Fibroblast of skin of back (primary cell): ENCODE measurements around the gene MCM6.
"Not testable (repeated sequence)": the region's sequence is repeated elsewhere in the genome, so short reads cannot be mapped to it uniquely, and the experiment has no call there.

Experiments used
- DNase-seq: peaks from one replicate; pipeline ENCODE4 v3.0.0-alpha.2; 2013

The MCM6 gene

GRCh38 chr2:135818937-135819610 lies 57.2 kb downstream of the MCM6 start:
- DNase-seq = peak; percentile 48

GRCh38 chr2:135817951-135818350 lies 58.3 kb downstream of the MCM6 start:
- DNase-seq = peak; percentile 72

- no peak for DNase-seq
These were observed 58.8 kb downstream of the MCM6 start for GRCh38 chr2:135817466-135817865.

GRCh38 chr2:135815269-135815668 lies 61.0 kb downstream of the MCM6 start:
- DNase-seq = no peak

GRCh38 chr2:135812907-135813511 lies 63.2 kb downstream of the MCM6 start:
- DNase-seq = no peak

- not testable (repeated sequence) for DNase-seq
These were observed 68.4 kb downstream of the MCM6 start for GRCh38 chr2:135807874-135808273.

GRCh38 chr2:135803278-135803677 lies 73.0 kb downstream of the MCM6 start:
- no peak for DNase-seq

GRCh38 chr2:135802350-135802749 lies 73.9 kb downstream of the MCM6 start:
- DNase-seq = no peak

- DNase-seq = no peak
These were observed 75.5 kb downstream of the MCM6 start for GRCh38 chr2:135800513-135801460.

GRCh38 chr2:135799738-135800137 lies 76.5 kb downstream of the MCM6 start:
- DNase-seq = no peak

GRCh38 chr2:135798762-135799161 lies 77.5 kb downstream of the MCM6 start:
- no peak for DNase-seq

GRCh38 chr2:135798275-135798705 lies 78.0 kb downstream of the MCM6 start:
- DNase-seq = no peak

GRCh38 chr2:135797497-135798274 lies 78.6 kb downstream of the MCM6 start:
- DNase-seq = peak; percentile 74

- no peak for DNase-seq
These were observed 79.6 kb downstream of the MCM6 start for GRCh38 chr2:135796606-135797005.

- DNase-seq = not testable (repeated sequence)
These were observed 80.6 kb downstream of the MCM6 start for GRCh38 chr2:135795641-135796040.

GRCh38 chr2:135792401-135793150 lies 83.7 kb downstream of the MCM6 start:
- DNase-seq = no peak

- peak; percentile 50 for DNase-seq
These were observed 84.6 kb downstream of the MCM6 start for GRCh38 chr2:135791418-135792190.

- no peak for DNase-seq
These were observed 85.8 kb downstream of the MCM6 start for GRCh38 chr2:135790423-135790822.
